Spleen (tissue), 11 donors: ENCODE measurements around the gene FASTKD3. TPM values are rescaled to one million over a fixed set of nuclear protein-coding genes. Genes with fewer than 3 reads are reported as not detected.

Experiments used
- DNase-seq: peaks from one replicate; pipeline ENCODE4 v3.0.0-alpha.2; 2020
- H3K27ac ChIP-seq, 8 donors: fragments of 200-600 bp; sonication (generic) in 7 of 8; 1 replicate in 4 of 8; 2 replicates in 4 of 8; pipeline versions ENCODE4 v1.5.0 to v1.8.0; 2016 to 2021; ENCODE audit warnings: inconsistent platforms in 4 of 8, mild to moderate bottlenecking in 4 of 8, moderate library complexity in 1 of 8
- H3K27me3 ChIP-seq, 7 donors: fragments of 200-600 bp; sonication (generic) in 6 of 7; replicated peaks in 1 of 7; 1 replicate in 4 of 7; 2 replicates in 3 of 7; pipeline versions ENCODE4 v1.5.0 to v1.8.0; 2016 to 2021; ENCODE audit warnings: inconsistent platforms in 3 of 7, mild to moderate bottlenecking in 1 of 7
- H3K36me3 ChIP-seq, 6 donors: fragments of 200-600 bp; sonication (generic) in 5 of 6; 1 replicate in 4 of 6; 2 replicates in 2 of 6; pipeline versions ENCODE4 v1.5.0 to v1.8.0; 2016 to 2021; ENCODE audit warnings: inconsistent platforms in 2 of 6
- H3K4me1 ChIP-seq, 6 donors: fragments of 200-600 bp; sonication (generic) in 5 of 6; 1 replicate in 3 of 6; 2 replicates in 3 of 6; pipeline versions ENCODE4 v1.5.0 to v1.8.0; 2016 to 2021; ENCODE audit warnings: inconsistent platforms in 3 of 6
- H3K4me3 ChIP-seq, 8 donors: fragments of 200-600 bp; sonication (generic) in 7 of 8; 1 replicate in 4 of 8; 2 replicates in 4 of 8; pipeline versions ENCODE4 v1.5.0 to v1.8.0; 2016 to 2021; ENCODE audit warnings: inconsistent platforms in 4 of 8, mild to moderate bottlenecking in 4 of 8, moderate library complexity in 2 of 8
- H3K9me3 ChIP-seq, 8 donors: fragments of 200-600 bp; sonication (generic) in 7 of 8; 1 replicate in 4 of 8; 2 replicates in 4 of 8; pipeline versions ENCODE4 v1.5.0 to v1.8.0; 2016 to 2021; ENCODE audit warnings: inconsistent platforms in 4 of 8
- POLR2A ChIP-seq, 3 donors: fragments of 450-650 bp; IDR thresholded peaks; one replicate each; pipeline ENCODE4 v1.5.1; 2017; ENCODE audit warnings: antibody characterized with exemption in 3 of 3, mild to moderate bottlenecking in 1 of 3
- POLR2AphosphoS5 ChIP-seq, 3 donors: sonication (generic); formaldehyde crosslinking; IDR thresholded peaks; one replicate each; pipeline ENCODE4 v1.5.1; 2017; ENCODE audit warnings: antibody characterized with exemption in 3 of 3
- WGBS, 5 donors: extraction: QIAGEN DNeasy Blood & Tissue Kit in 3 of 5; methylation state at CpG; one replicate each; pipeline versions ENCODE4 v1.1.5 to v1.1.7; 2013 to 2018; 5-methylcytosine and 5-hydroxymethylcytosine counted together
- intact Hi-C: fragments of 100-400 bp; cut with DNase I; formaldehyde crosslinking; loops from one replicate; pipeline ENCODE4 v1.15.0; 2023; ENCODE audit warnings: low total_unique reads
- polyA plus RNA-seq, 3 donors: library from polyadenylated mRNA; stranded (reverse); fragments of 200-250 nt; gene quantifications; one replicate each; pipeline ENCODE4 v1.2.1, GENCODE V29; 2013
- total RNA-seq, 7 donors: library from RNA; depleted of rRNA in 3 of 7; stranded (reverse); fragments of >200 nt in 3 of 7; fragmentation: NEBNext Ultra II Directional in 4 of 7; extraction: Animal tissue kit (Norgen Biotek cat#: 25700) in 4 of 7; gene quantifications; one replicate each; pipeline versions ENCODE4 v1.1.0 to v1.2.1, GENCODE V29; 2016 to 2021
- TF ChIP-seq, protein P1 (sequence below), 11 experiments: fragments of 200-600 bp in 7 of 11; fragments of 450-650 bp in 4 of 11; sonication (generic) in 4 of 11; IDR thresholded peaks in 8 of 11; conservative IDR thresholded peaks in 3 of 11; 1 replicate in 7 of 11; 2 replicates in 4 of 11; pipeline versions ENCODE4 v1.4.0 to v1.8.0; 2016 to 2021; ENCODE audit warnings: antibody characterized with exemption in 11 of 11, inconsistent platforms in 4 of 11, mild to moderate bottlenecking in 1 of 11
- donor health status: healthy with polysubstance abuse.
- donor health status: DM: no; HTN: no; CAD: no; lungs with moderate emphysema.
- donor health status: DM: no; HTN: no; CAD: no.
- donor health status: Bipolar disorder and iron deficiency.
- donor health status: healthy.
- donor health status: DM: no; HTN: no; CAD: no.
- donor health status: DM: yes; HTN: yes; CAD: no.

The FASTKD3 gene
- total and polyA plus RNA-seq, 10 donors = 8.6 to 19.1 (median 13.7) TPM

- no peak overlapping the region for H3K27ac ChIP-seq
- no peaks in the 10 kb centered on the region for H3K4me1 ChIP-seq
- no peak overlapping the region for H3K4me3 ChIP-seq
- H3K36me3 ChIP-seq = peaks cover 0 to 47% (median 11%) of the 10 kb centered on the region in 6 donors
- DNase-seq = no peak
- H3K27me3 ChIP-seq = no peaks in the 10 kb centered on the region
- peaks cover 5 to 79% (median 66%) of the 10 kb centered on the region in 8 donors for H3K9me3 ChIP-seq
- TF ChIP-seq POLR2AphosphoS5 (IDR thresholded peaks at IDR 0.05) (no peak), POLR2A (IDR thresholded peaks at IDR 0.05) (no peak)
- TF ChIP-seq, protein P1, sequence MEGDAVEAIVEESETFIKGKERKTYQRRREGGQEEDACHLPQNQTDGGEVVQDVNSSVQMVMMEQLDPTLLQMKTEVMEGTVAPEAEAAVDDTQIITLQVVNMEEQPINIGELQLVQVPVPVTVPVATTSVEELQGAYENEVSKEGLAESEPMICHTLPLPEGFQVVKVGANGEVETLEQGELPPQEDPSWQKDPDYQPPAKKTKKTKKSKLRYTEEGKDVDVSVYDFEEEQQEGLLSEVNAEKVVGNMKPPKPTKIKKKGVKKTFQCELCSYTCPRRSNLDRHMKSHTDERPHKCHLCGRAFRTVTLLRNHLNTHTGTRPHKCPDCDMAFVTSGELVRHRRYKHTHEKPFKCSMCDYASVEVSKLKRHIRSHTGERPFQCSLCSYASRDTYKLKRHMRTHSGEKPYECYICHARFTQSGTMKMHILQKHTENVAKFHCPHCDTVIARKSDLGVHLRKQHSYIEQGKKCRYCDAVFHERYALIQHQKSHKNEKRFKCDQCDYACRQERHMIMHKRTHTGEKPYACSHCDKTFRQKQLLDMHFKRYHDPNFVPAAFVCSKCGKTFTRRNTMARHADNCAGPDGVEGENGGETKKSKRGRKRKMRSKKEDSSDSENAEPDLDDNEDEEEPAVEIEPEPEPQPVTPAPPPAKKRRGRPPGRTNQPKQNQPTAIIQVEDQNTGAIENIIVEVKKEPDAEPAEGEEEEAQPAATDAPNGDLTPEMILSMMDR (IDR thresholded peaks at IDR 0.05 in 8 of 11, conservative IDR thresholded peaks at IDR 0.05 in 3 of 11) = no peak
- WGBS, 5 donors = 85 to 96% (median 89%) methylated on average over 2 of the region's 2 CpGs
- intact Hi-C loops = no loop called here
These were observed 42.1 kb upstream of the FASTKD3 start for GRCh38 chr5:7910738-7911428.

- WGBS, 5 donors = 96 to 100% (median 96%) methylated on average over 1 of the region's 1 CpG
These were observed 39.5 kb upstream of the FASTKD3 start for GRCh38 chr5:7908317-7908716.

DNA sequence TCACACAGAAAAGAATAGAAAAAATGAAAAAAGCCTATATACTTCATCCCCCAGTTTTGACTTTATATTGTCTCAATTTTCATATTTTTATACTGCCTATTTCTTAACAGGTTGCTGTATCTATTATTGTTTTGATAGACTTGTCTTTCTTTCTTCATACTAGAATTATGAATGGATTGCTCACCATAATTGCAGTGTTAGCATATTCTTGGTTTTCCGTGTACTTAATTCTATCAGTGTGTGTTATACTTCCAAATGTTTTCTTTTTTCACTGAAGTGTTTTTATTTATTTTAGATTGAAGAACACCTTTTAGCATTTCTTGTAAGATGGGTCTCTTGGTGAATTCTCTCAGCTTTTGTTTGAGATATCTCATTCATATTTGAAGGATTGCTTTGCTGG lies 38.8 kb upstream of the FASTKD3 start:
- 96 to 100% (median 98%) methylated on average over 1 of the region's 1 CpG for WGBS, 5 donors
- peaks cover 0 to 79% (median 21%) of the 10 kb centered on the region in 6 donors for H3K36me3 ChIP-seq
- intact Hi-C loops = no loop called here

More at GRCh38 chr5:7908317-7908716, 39.5 kb upstream of the FASTKD3 start:
- DNase-seq = no peak
- Histone ChIP-seq H3K4me1 (no peaks in the 10 kb centered on the region), H3K9me3 (peaks cover 5 to 65% (median 59%) of the 10 kb centered on the region in 8 donors), H3K36me3 (peaks cover 0 to 72% (median 14%) of the 10 kb centered on the region in 6 donors), H3K27ac (no peak overlapping the region), H3K4me3 (no peak overlapping the region), H3K27me3 (no peaks in the 10 kb centered on the region)
- intact Hi-C loops = no loop called here
- TF ChIP-seq POLR2A (IDR thresholded peaks at IDR 0.05) = no peak
- TF ChIP-seq POLR2AphosphoS5 (IDR thresholded peaks at IDR 0.05) = no peak
- TF ChIP-seq, protein P1 (IDR thresholded peaks at IDR 0.05 in 8 of 11, conservative IDR thresholded peaks at IDR 0.05 in 3 of 11) = no peak

DNA sequence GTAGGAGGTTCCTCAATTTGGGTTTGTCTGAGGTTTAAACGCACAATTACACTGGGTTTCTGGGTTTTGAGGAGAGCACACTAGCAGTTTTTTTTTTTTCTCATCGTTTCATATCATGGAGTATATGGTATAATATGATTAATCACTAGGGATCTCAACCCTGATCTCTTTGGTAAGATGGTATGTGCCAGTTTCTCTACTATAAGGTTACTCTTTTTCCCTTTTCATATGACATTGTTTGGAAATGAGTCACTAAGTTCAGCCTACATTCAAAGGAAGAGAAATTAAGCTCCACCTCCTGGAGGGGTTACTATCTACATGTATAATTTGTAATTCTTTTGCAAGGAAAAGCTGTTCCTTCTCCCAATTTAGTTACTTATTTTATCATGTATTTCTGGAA lies 35.3 kb upstream of the FASTKD3 start:
- no peak for DNase-seq
- Histone ChIP-seq H3K36me3 (peaks cover 0 to 100% (median 51%) of the 10 kb centered on the region in 6 donors), H3K9me3 (peaks cover 5 to 29% (median 26%) of the 10 kb centered on the region in 8 donors), H3K4me1 (no peaks in the 10 kb centered on the region), H3K27ac (no peak overlapping the region), H3K27me3 (no peaks in the 10 kb centered on the region), H3K4me3 (no peak overlapping the region)
- TF ChIP-seq, protein P1 (IDR thresholded peaks at IDR 0.05 in 8 of 11, conservative IDR thresholded peaks at IDR 0.05 in 3 of 11) = no peak
- no peak for TF ChIP-seq POLR2AphosphoS5 (IDR thresholded peaks at IDR 0.05)
- no peak for TF ChIP-seq POLR2A (IDR thresholded peaks at IDR 0.05)
- 77 to 90% (median 82%) methylated on average over 2 of the region's 2 CpGs for WGBS, 5 donors
- intact Hi-C loops = no loop called here

More for the DNA sequence above, 38.8 kb upstream of the FASTKD3 start:
- no peaks in the 10 kb centered on the region for H3K27me3 ChIP-seq
- peaks cover 5 to 58% (median 52%) of the 10 kb centered on the region in 8 donors for H3K9me3 ChIP-seq
- DNase-seq = no peak
- H3K4me1 ChIP-seq = no peaks in the 10 kb centered on the region
- H3K27ac ChIP-seq = no peak overlapping the region
- no peak for TF ChIP-seq POLR2AphosphoS5 (IDR thresholded peaks at IDR 0.05)
- TF ChIP-seq POLR2A (IDR thresholded peaks at IDR 0.05) = no peak
- TF ChIP-seq, protein P1 (IDR thresholded peaks at IDR 0.05 in 8 of 11, conservative IDR thresholded peaks at IDR 0.05 in 3 of 11) = no peak
- no peak overlapping the region for H3K4me3 ChIP-seq
